ENCODE data around the gene OR51T1. TPM values are rescaled to one million over a fixed set of nuclear protein-coding genes. Genes with fewer than 3 reads are reported as not detected.

Gene OR51T1
- total RNA-seq, 1 experiment from 2014 or later = not detected

GRCh38 chr11:4863876-4864275 lies 17.8 kb upstream of the OR51T1 start:
- Mint-ChIP-seq H3K9me3 (ENCODE audit: unreplicated experiment) (no peaks in the 10 kb centered on the region), H3K27ac (ENCODE audit: unreplicated experiment) (no peak overlapping the region), H3K4me3 (ENCODE audit: unreplicated experiment) (no peak overlapping the region), H3K27me3 (ENCODE audit: insufficient read depth, unreplicated experiment) (peaks cover 3% of the 10 kb centered on the region), H3K4me1 (ENCODE audit: low read depth, unreplicated experiment) (no peaks in the 10 kb centered on the region), H3K36me3 (ENCODE audit: insufficient read depth, unreplicated experiment) (no peaks in the 10 kb centered on the region)
- H3K36me3 ChIP-seq (ENCODE audit: control insufficient read depth, insufficient read depth, low read length) = no peaks in the 10 kb centered on the region
- no TSS peak for BruUV-seq (replicated peaks)
- no peaks in the 10 kb centered on the region for H3K27me3 ChIP-seq (replicated peaks; ENCODE audit: control insufficient read depth, insufficient read depth, low read length)
- no peaks in the 10 kb centered on the region for H3K4me1 ChIP-seq
- ChIA-PET POLR2A (no interaction called here), CTCF (no interaction called here)
- intact Hi-C loops (cut with micrococcal nuclease; ENCODE audit: unreplicated experiment) = no loop called here
- no peak for DNase-seq
- TF ChIP-seq CTCF (IDR thresholded peaks at IDR 0.05; ENCODE audit: insufficient read depth in 1 of 2, low read depth in 1 of 2, low read length in 1 of 2, severe bottlenecking in 1 of 2, unreplicated experiment in 1 of 2) = no peak
- H3K4me3 ChIP-seq (ENCODE audit: low read depth, low read length) = no peak overlapping the region
- no peaks in the 10 kb centered on the region; the same call in 1 of the 2 replicates for H3K9me3 ChIP-seq

- CTCF ChIA-PET = no interaction called here
- no peaks in the 10 kb centered on the region for H3K27me3 ChIP-seq (replicated peaks; ENCODE audit: control insufficient read depth, insufficient read depth, low read length)
- TF ChIP-seq CTCF (IDR thresholded peaks at IDR 0.05; ENCODE audit: insufficient read depth in 1 of 2, low read depth in 1 of 2, low read length in 1 of 2, severe bottlenecking in 1 of 2, unreplicated experiment in 1 of 2) = no peak
- POLR2A ChIA-PET = no interaction called here
- H3K9me3 ChIP-seq = no peaks in the 10 kb centered on the region; the same call in 1 of the 2 replicates
- no peak for DNase-seq
- H3K4me1 ChIP-seq = no peaks in the 10 kb centered on the region
- Mint-ChIP-seq H3K4me1 (ENCODE audit: low read depth, unreplicated experiment) (no peaks in the 10 kb centered on the region), H3K36me3 (ENCODE audit: insufficient read depth, unreplicated experiment) (no peaks in the 10 kb centered on the region), H3K4me3 (ENCODE audit: unreplicated experiment) (no peak overlapping the region), H3K9me3 (ENCODE audit: unreplicated experiment) (no peaks in the 10 kb centered on the region), H3K27ac (ENCODE audit: unreplicated experiment) (no peak overlapping the region), H3K27me3 (ENCODE audit: insufficient read depth, unreplicated experiment) (peaks cover 3% of the 10 kb centered on the region)
- no peak overlapping the region for H3K4me3 ChIP-seq (ENCODE audit: low read depth, low read length)
- no TSS peak for BruUV-seq (replicated peaks)
- intact Hi-C loops (cut with micrococcal nuclease; ENCODE audit: unreplicated experiment) = no loop called here
- no peaks in the 10 kb centered on the region for H3K36me3 ChIP-seq (ENCODE audit: control insufficient read depth, insufficient read depth, low read length)
Observed at GRCh38 chr11:4865855-4866254, 15.8 kb upstream of the OR51T1 start.

GRCh38 chr11:4881188-4881587 lies 512 bp upstream of the OR51T1 start:
- H3K9me3 Mint-ChIP-seq (ENCODE audit: unreplicated experiment) = no peaks in the 10 kb centered on the region
- BruUV-seq (replicated peaks) = no TSS peak
- TF ChIP-seq CTCF (IDR thresholded peaks at IDR 0.05; ENCODE audit: insufficient read depth in 1 of 2, low read depth in 1 of 2, low read length in 1 of 2, severe bottlenecking in 1 of 2, unreplicated experiment in 1 of 2) = no peak
- POLR2A ChIA-PET = no interaction called here
- H3K27ac Mint-ChIP-seq (ENCODE audit: unreplicated experiment) = no peak overlapping the region
- DNase-seq = no peak
- no peaks in the 10 kb centered on the region for H3K36me3 Mint-ChIP-seq (ENCODE audit: insufficient read depth, unreplicated experiment)
- intact Hi-C loops (cut with micrococcal nuclease; ENCODE audit: unreplicated experiment) = no loop called here
- Histone ChIP-seq H3K9me3 (no peaks in the 10 kb centered on the region), H3K4me1 (no peaks in the 10 kb centered on the region), H3K4me3 (ENCODE audit: low read depth, low read length) (no peak overlapping the region), H3K36me3 (ENCODE audit: control insufficient read depth, insufficient read depth, low read length) (no peaks in the 10 kb centered on the region), H3K27me3 (replicated peaks; ENCODE audit: control insufficient read depth, insufficient read depth, low read length) (no peaks in the 10 kb centered on the region)
- H3K4me3 Mint-ChIP-seq (ENCODE audit: unreplicated experiment) = no peak overlapping the region
- peaks cover 8% of the 10 kb centered on the region for H3K27me3 Mint-ChIP-seq (ENCODE audit: insufficient read depth, unreplicated experiment)
- H3K4me1 Mint-ChIP-seq (ENCODE audit: low read depth, unreplicated experiment) = no peaks in the 10 kb centered on the region
- CTCF ChIA-PET = no interaction called here

Data from Caco-2 (cell line).